ENCODE data around the gene MEMO1.

GRCh38 chr2:32003791-32004190 is 7.0 kb downstream of the MEMO1 start:
- no peak for TF ChIP-seq EZH2 (IDR thresholded peaks at IDR 0.05; ENCODE audit: borderline replicate concordance)
- no peak for TF ChIP-seq EZH2phosphoT487 (IDR thresholded peaks at IDR 0.05; ENCODE audit: low read depth, severe bottlenecking, unreplicated experiment)
- TF ChIP-seq, protein P1, sequence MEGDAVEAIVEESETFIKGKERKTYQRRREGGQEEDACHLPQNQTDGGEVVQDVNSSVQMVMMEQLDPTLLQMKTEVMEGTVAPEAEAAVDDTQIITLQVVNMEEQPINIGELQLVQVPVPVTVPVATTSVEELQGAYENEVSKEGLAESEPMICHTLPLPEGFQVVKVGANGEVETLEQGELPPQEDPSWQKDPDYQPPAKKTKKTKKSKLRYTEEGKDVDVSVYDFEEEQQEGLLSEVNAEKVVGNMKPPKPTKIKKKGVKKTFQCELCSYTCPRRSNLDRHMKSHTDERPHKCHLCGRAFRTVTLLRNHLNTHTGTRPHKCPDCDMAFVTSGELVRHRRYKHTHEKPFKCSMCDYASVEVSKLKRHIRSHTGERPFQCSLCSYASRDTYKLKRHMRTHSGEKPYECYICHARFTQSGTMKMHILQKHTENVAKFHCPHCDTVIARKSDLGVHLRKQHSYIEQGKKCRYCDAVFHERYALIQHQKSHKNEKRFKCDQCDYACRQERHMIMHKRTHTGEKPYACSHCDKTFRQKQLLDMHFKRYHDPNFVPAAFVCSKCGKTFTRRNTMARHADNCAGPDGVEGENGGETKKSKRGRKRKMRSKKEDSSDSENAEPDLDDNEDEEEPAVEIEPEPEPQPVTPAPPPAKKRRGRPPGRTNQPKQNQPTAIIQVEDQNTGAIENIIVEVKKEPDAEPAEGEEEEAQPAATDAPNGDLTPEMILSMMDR (IDR thresholded peaks at IDR 0.05; ENCODE audit: poor library complexity): no peak

Measured in hepatocyte (in vitro differentiated cells).